ENCODE measurements around the gene VCL.
"Not testable (repeated sequence)": the region's sequence is repeated elsewhere in the genome, so short reads cannot be mapped to it uniquely, and the experiment has no call there.

The VCL gene

DNA sequence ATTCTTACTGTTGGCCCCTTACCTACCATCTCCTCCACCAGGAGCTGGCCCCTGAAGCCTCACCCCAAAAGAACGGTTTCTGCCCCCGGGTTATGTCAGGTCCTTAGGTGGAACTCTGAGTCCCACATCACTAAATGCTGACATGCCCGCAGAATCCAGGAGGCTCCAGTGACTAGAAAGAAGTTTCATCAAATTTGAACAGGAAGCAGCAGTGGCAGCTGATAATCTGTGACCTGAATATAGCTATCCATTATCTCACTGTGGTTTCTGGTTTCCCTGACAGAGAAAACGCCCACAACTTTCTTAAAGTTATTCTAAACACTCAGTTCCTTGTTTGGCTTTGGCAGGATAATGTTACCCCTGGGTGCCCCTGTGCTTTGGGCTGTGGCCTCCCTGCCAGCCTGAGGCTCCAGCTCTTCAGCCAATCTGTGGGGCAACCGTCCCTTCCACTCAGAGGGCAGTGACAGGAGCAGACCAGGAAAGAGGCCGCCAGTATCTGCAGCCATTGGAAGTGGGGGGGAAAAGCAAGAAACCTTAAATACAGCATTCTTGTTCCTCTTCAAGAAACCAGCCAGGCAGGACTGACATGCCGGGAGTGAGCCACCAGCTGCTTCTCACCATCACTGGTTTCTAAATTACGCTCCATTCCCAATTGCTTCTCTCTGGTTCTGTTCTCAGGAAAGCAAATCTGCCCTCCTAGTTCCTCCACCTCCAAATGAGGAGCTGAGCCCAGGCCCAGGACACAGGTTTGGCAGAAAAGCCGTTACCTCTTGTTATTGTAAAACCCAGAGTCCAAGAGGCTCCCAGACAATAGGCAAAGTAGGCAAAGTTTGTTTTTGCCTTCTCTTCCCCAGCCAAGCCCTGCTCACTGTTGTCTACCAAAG is 41.2 kb upstream of the VCL start:
- DNase-seq (ENCODE audit: extremely low read depth, low read depth) = no peak
- TF ChIP-seq, protein P1, sequence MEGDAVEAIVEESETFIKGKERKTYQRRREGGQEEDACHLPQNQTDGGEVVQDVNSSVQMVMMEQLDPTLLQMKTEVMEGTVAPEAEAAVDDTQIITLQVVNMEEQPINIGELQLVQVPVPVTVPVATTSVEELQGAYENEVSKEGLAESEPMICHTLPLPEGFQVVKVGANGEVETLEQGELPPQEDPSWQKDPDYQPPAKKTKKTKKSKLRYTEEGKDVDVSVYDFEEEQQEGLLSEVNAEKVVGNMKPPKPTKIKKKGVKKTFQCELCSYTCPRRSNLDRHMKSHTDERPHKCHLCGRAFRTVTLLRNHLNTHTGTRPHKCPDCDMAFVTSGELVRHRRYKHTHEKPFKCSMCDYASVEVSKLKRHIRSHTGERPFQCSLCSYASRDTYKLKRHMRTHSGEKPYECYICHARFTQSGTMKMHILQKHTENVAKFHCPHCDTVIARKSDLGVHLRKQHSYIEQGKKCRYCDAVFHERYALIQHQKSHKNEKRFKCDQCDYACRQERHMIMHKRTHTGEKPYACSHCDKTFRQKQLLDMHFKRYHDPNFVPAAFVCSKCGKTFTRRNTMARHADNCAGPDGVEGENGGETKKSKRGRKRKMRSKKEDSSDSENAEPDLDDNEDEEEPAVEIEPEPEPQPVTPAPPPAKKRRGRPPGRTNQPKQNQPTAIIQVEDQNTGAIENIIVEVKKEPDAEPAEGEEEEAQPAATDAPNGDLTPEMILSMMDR (IDR thresholded peaks at IDR 0.05; ENCODE audit: low read depth, low read length) = no peak

DNA sequence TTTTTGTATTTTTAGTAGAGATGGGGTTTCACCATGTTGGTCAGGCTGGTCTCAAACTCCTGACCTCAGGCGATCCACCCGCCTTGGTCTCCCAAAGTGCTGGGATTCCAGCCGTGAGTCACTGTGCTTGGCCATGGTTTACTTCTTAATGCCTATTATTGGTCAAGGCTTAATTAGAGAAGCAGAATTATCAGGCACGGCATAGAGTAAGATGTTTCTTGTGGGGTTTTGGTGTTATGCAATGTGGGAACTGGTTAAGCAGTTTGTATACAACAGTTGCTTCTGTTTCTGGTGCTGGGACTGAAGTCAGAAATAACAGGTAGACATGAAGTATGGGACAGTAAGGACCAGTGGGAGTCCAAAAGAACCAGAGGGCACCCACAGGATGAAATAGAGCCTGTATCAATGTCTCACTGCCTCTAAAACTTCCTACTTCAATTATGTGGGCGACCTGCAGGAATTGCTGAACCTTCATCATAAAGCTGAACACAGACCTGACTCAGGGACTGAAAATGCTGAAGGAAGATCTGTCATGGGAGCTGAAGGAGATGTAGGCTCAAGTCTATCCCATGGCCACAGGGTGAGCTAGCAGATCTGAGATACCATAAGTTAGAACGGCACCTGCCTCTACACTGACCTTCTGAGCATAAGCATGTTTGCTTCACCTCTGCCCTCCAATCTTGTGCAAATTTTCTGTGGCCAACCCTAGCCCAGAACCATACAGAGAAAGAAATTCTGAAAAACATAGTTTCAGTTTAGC is 38.3 kb upstream of the VCL start:
- peak; percentile 41 for DNase-seq (ENCODE audit: extremely low read depth, low read depth)
- TF ChIP-seq, protein P1 (IDR thresholded peaks at IDR 0.05; ENCODE audit: low read depth, low read length) = no peak

DNA sequence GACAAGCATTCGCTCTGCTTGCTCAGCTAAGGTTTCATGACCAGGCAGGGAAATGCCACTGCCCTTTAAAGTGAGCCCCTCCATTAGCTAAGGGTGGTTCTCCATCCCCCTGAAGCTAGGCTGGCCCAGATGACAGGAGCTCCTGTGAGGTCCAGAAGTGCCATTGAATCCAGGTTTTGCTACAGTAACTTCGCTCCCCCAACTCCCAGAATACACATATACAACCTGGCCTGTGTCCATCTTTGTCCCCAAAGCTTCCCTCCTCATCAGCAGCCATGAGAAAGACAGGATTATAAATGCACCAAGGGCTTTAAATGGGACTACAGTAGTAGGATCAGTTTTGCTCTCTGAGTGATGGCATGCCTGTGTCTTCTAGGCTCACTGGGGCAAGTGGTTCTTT is 35.5 kb upstream of the VCL start:
- TF ChIP-seq, protein P1 (IDR thresholded peaks at IDR 0.05; ENCODE audit: low read depth, low read length) = no peak
- DNase-seq (ENCODE audit: extremely low read depth, low read depth) = no peak

DNA sequence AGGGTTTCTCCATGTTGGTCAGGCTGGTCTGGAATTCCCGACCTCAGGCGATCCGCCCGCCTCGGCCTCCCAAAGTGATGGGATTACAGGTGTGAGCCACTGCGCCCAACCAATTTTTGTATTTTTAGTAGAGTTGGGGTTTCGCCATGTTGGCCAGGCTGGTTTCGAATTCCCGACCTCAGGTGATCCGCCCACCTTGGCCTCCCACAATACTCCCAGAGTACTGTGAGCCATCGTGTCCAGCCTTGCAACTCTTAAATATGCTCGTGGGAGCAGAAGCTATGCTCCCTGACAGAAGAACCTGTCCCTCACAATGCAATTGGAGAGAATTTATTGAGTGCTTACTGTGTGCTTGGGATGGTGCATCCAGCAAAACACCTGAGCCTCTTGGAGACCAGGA is 34.4 kb upstream of the VCL start:
- DNase-seq (ENCODE audit: extremely low read depth, low read depth) = not testable (repeated sequence)

DNA sequence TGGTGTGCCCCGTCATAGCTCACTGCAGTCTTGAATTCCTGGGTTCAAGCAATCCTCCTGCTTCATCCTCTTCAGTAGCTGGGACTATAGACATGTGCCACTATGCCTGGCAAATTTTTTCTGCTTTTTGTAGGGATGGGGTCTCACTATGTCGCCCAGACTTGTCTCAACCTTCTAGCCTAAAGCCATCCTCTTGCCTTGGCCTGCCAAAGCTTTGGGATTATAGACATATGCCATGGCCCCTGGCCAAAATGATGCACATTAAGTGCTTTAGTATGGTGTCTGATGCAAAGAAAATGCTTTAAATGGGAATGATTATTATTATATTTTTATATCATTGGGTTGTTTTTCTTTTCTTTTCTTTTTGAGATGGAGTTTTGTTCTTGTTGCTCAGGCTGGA is 33.2 kb upstream of the VCL start:
- no peak for DNase-seq (ENCODE audit: extremely low read depth, low read depth)
- TF ChIP-seq, protein P1 (IDR thresholded peaks at IDR 0.05; ENCODE audit: low read depth, low read length) = no peak

DNA sequence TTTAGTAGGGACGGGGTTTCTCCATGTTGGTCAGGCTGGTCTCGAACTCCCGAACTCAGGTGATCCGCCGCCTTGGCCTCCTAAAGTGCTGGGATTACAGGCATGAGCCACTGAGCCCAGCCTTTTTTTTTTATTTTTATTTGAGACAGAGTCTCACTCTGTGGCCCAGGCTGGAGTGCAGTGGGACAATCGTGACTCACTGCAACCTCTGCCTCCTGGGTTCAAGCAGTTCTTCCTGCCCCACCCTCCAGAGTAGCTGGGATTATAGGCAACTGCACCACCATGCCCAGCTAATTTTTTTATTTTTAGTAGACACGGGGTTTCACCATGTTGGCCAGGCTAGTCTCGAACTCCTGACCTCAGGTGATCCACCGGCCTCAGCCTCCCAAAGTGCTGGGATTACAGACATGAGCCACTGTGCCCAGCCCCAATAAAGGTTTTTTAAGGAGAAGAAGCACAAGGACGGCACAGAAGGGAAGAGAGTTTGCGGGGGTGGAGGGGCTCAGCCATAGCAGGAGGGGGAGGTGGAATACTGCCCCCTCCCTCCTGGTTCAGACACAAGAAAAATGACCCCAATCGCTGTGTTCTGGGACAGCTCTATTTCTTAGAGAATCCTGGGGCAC is 32.5 kb upstream of the VCL start:
- DNase-seq (ENCODE audit: extremely low read depth, low read depth) = not testable (repeated sequence)

DNA sequence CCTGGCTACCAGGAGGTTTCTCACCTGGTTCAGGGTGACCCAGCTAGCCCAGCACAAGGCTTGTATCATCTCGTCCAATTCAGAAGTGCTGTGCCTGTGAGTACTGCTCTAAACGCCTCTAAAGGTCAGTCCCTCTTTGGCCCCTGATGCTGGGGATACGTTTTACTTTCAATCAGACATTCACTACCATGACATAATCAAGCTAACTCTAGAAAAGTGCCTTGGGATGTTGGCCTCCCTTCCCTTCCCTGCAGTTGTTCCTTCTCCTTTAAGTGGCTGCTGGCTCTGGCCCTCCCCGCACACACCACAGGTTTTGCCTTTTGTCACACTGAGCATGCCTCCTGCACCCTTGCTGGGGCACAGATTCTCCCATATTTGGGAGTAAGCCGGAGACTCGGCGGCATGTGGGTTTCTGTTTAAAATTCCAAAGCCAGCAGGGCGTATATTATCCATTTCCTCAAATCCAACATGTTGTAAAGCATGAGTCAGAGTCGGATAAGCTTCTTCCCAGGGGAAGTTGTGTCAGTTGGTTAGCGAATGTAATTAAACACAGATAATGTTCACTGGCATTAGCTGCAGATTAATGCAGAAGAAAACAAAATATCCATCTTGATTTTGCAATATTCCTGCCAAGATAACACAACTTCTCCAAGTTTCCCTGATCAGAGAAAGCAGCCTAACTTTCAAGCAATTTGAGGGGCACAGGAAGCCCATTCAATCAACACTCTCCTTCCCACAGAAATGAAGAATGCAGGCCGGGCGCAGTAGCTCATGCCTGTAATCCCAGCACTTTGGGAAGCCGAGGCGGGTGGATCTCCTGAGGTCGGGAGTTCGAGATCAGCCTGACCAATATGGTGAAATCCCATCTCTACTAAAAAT is 31.8 kb upstream of the VCL start:
- peak; percentile 99 for DNase-seq (ENCODE audit: extremely low read depth, low read depth)
- TF ChIP-seq, protein P1 (IDR thresholded peaks at IDR 0.05; ENCODE audit: low read depth, low read length) = no peak
